ENCODE results near the gene RBMY1A1. TPM values are rescaled to one million over a fixed set of nuclear protein-coding genes. Genes with fewer than 3 reads are reported as not detected.
"Not testable (repeated sequence)": the region's sequence is repeated elsewhere in the genome, so short reads cannot be mapped to it uniquely, and the experiment has no call there.

The RBMY1A1 gene
- total RNA-seq, 1 experiment from 2014 or later = not detected

GRCh38 chrY:21592059-21592458 lies 57.4 kb downstream of the RBMY1A1 start:
- in situ Hi-C loops (cut with HindIII; ENCODE audit: low pct_unique_long_range_greater_than_20kb, low sequenced_read_pairs) = no loop called here
- ATAC-seq (no peak), DNase-seq (ENCODE audit: low read depth, low spot score) (no peak)
- no peak for TF ChIP-seq TCF7L2 (IDR thresholded peaks at IDR 0.05; ENCODE audit: low read depth, low read length)
- Histone ChIP-seq H3K36me3 (ENCODE audit: control insufficient read depth, insufficient read depth, low read length) (no peaks in the 10 kb centered on the region), H3K27ac (ENCODE audit: low read length) (no peak overlapping the region), H3K4me1 (ENCODE audit: control insufficient read depth, insufficient read depth, low read length) (no peaks in the 10 kb centered on the region), H3K4me3 (ENCODE audit: low read depth in 2 of 2, low read length in 2 of 2) (no peak overlapping the region), H3K27me3 (ENCODE audit: control insufficient read depth, insufficient read depth, low read length) (no peaks in the 10 kb centered on the region), H3K9me3 (ENCODE audit: control insufficient read depth, insufficient read depth, low read depth, low read length) (no peaks in the 10 kb centered on the region)
- intact Hi-C loops (cut with micrococcal nuclease; ENCODE audit: unreplicated experiment) = no loop called here
- POLR2A ChIA-PET = no interaction called here
- CTCF ChIA-PET = no interaction called here
- no TSS peak for BruUV-seq (replicated peaks)

GRCh38 chrY:21596287-21596686 lies 61.6 kb downstream of the RBMY1A1 start:
- DNase-seq (ENCODE audit: low read depth, low spot score) = not testable (repeated sequence)

More at GRCh38 chrY:21596287-21596686, 61.6 kb downstream of the RBMY1A1 start:
- H3K27me3 ChIP-seq (ENCODE audit: control insufficient read depth, insufficient read depth, low read length); H3K27ac ChIP-seq (ENCODE audit: low read length); POLR2A ChIA-PET; CTCF ChIA-PET; H3K36me3 ChIP-seq (ENCODE audit: control insufficient read depth, insufficient read depth, low read length); ATAC-seq; BruUV-seq (replicated peaks); intact Hi-C loops (cut with micrococcal nuclease; ENCODE audit: unreplicated experiment); H3K9me3 ChIP-seq (ENCODE audit: control insufficient read depth, insufficient read depth, low read depth, low read length); in situ Hi-C loops (cut with HindIII; ENCODE audit: low pct_unique_long_range_greater_than_20kb, low sequenced_read_pairs); H3K4me1 ChIP-seq (ENCODE audit: control insufficient read depth, insufficient read depth, low read length); H3K4me3 ChIP-seq (ENCODE audit: low read depth in 2 of 2, low read length in 2 of 2): not testable (repeated sequence)

Other genes starting within 250 kb of the RBMY1A1 start
- not detected for gene RBMY1B, start 23.5 kb upstream of the RBMY1A1 start, total RNA-seq (2021; ENCODE audit: unreplicated experiment)